IMR-90 (cell line): Measurements from ENCODE around the gene OXSR1. TPM values are rescaled to one million over a fixed set of nuclear protein-coding genes. Genes with fewer than 3 reads are reported as not detected.

Source experiments
- ELK1 ChIP-seq: fragments of 150-350 bp; IDR thresholded peaks from 2 replicates; pipeline ENCODE4 v1.6.1; 2016; ENCODE audit warnings: low read depth, mild to moderate bottlenecking, low read length, moderate library complexity, borderline replicate concordance
- NFE2L2 ChIP-seq: fragments of 150-350 bp; IDR thresholded peaks from 2 replicates; pipeline ENCODE4 v1.6.1; 2016; ENCODE audit warnings: low read depth, mild to moderate bottlenecking, low read length
- POLR2A ChIP-seq: IDR thresholded peaks from 2 replicates; pipeline ENCODE4 v1.6.1; 2012; ENCODE audit warnings: mild to moderate bottlenecking, low read depth, low read length
- RFX5 ChIP-seq: IDR thresholded peaks from 2 replicates; pipeline ENCODE4 v1.8.0; 2012; ENCODE audit warnings: low read depth, mild to moderate bottlenecking, low read length, moderate library complexity
- SMC3 ChIP-seq: fragments of 150-350 bp; IDR thresholded peaks from 2 replicates; pipeline ENCODE4 v1.6.1; 2016; ENCODE audit warnings: low read depth, mild to moderate bottlenecking, antibody characterized with exemption, low read length, moderate library complexity
- polyA plus RNA-seq, 3 experiments: library from polyadenylated mRNA; depleted of rRNA; stranded (reverse); fragments of >200 nt; gene quantifications; 2 replicates each; pipeline ENCODE4 v1.2.3, GENCODE V29; 2012; ENCODE audit warnings: low replicate concordance in 1 of 3
- total RNA-seq: library from RNA; depleted of rRNA; stranded (reverse); fragments of >200 nt; gene quantifications from 2 replicates; pipeline ENCODE4 v1.2.3, GENCODE V29; 2012

OXSR1 gene
- total and polyA plus RNA-seq, 2 of the 4 experiments (the other 2 are of a cell fraction): 32.9 to 37.6 TPM

GRCh38 chr3:38118421-38119247 lies 46.7 kb upstream of the OXSR1 start (continued):
- TF ChIP-seq NFE2L2 (no peak), SMC3 (no peak), ELK1 (no peak), RFX5 (no peak), POLR2A (no peak)
